ENCODE results near the gene PEAR1. TPM values are rescaled to one million over a fixed set of nuclear protein-coding genes. Genes with fewer than 3 reads are reported as not detected.
A peak's percentile ranks its signal among the peaks of the same experiment; 100 is the strongest.

The PEAR1 gene
- total RNA-seq, 4 donors from 2014 or later: 11.2 to 21.9 (median 14.4) TPM

- 30 to 40% methylated on average over 9 to 16 of the region's 24 CpGs for WGBS, 2 donors
- Histone ChIP-seq H3K36me3 (peaks cover 8 to 9% of the 10 kb centered on the region in 2 donors), H3K27ac (peak overlapping the region in 1 of 3 donors; percentile 9), H3K27me3 (no peaks in the 10 kb centered on the region), H3K4me3 (replicated peaks in 1 of 3) (no peak overlapping the region), H3K4me1 (peaks cover 15 to 32% of the 10 kb centered on the region in 2 donors), H3K9me3 (no peaks in the 10 kb centered on the region)
- no peak for TF ChIP-seq POLR2A (IDR thresholded peaks at IDR 0.05)
- peak in 2 of 6 experiments; percentile 3 to 29 for TF ChIP-seq CTCF (IDR thresholded peaks at IDR 0.05)
- intact Hi-C loops (cut with DNase I): no loop called here
- peak; percentile 97 to 98 for DNase-seq
Observed at GRCh38 chr1:156912861-156913808, 19.6 kb downstream of the PEAR1 start.

GRCh38 chr1:156913809-156914387 is 20.4 kb downstream of the PEAR1 start:
- peaks cover 8 to 9% of the 10 kb centered on the region in 2 donors for H3K36me3 ChIP-seq
- DNase-seq: no peak

GRCh38 chr1:156914440-156914856 is 20.9 kb downstream of the PEAR1 start:
- no peak for DNase-seq
- peaks cover 8 to 9% of the 10 kb centered on the region in 2 donors for H3K36me3 ChIP-seq
- intact Hi-C loops (cut with DNase I): no loop called here
- H3K4me1 ChIP-seq: peaks cover 15 to 32% of the 10 kb centered on the region in 2 donors
- TF ChIP-seq POLR2A (IDR thresholded peaks at IDR 0.05): no peak
- no peak for TF ChIP-seq CTCF (IDR thresholded peaks at IDR 0.05)
- H3K9me3 ChIP-seq: no peaks in the 10 kb centered on the region
- no peak overlapping the region for H3K4me3 ChIP-seq (replicated peaks in 1 of 3)
- 86 to 90% methylated on average over 9 of the region's 9 CpGs for WGBS, 2 donors
- no peak overlapping the region for H3K27ac ChIP-seq
- H3K27me3 ChIP-seq: no peaks in the 10 kb centered on the region

More at GRCh38 chr1:156913809-156914387, 20.4 kb downstream of the PEAR1 start:
- no peak overlapping the region for H3K27ac ChIP-seq
- no peak overlapping the region for H3K4me3 ChIP-seq (replicated peaks in 1 of 3)
- 91 to 92% methylated on average over 12 to 13 of the region's 13 CpGs for WGBS, 2 donors
- H3K9me3 ChIP-seq: no peaks in the 10 kb centered on the region
- TF ChIP-seq POLR2A (IDR thresholded peaks at IDR 0.05): no peak
- no peaks in the 10 kb centered on the region for H3K27me3 ChIP-seq
- intact Hi-C loops (cut with DNase I): no loop called here
- H3K4me1 ChIP-seq: peaks cover 15 to 32% of the 10 kb centered on the region in 2 donors

DNA sequence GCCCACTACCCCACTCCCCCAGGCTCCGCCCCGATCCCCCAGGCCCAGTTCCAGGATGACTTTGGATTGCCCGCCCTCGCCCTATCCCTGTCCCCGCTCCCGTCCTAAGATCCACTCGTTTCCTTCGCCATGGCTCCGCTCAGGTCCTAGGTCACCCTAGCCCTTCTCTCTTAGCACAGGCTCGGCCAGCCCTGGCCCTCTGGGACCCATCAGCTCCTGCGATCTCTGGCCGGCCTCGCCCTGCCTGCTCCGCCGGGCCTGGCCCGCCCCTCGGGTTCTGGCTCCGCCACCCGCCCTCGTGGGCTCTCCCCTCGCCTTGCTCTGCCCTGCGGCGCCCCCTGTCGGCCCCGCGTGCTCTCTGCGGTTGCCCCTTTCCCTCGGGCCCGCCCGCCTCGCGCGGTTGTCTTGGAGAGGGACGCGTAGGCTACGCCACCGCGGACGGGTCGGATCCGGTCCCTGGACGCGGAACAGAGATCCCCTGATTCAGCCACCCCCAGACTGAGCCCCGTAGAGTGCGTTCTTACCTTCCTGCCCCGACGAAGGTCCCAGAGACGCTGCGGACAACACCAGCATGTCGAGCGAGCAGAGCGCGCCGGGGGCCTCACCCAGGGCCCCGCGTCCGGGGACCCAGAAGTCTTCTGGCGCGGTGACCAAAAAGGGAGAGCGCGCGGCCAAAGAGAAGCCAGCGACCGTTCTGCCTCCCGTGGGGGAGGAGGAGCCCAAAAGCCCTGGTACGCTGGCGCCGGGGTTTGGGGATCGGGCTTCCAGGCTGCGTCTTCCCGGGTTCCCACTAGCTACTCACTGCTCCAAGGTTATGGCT is 26.9 kb downstream of the PEAR1 start, which contains the start of gene LRRC71:
Gene LRRC71, plus strand, starts transcription at position 400 of the 820 bp plus-strand sequence. Its CDS starts 172 bp downstream, at position 572.
- H3K9me3 ChIP-seq: no peaks in the 10 kb centered on the region
- intact Hi-C loops (cut with DNase I): loop anchor here (10.0 kb wide), 1 partner anchor 154 kb away; no protein-coding TSS in a partner anchor
- H3K36me3 ChIP-seq: no peaks in the 10 kb centered on the region
- peaks cover 16% of the 10 kb centered on the region for H3K27me3 ChIP-seq
- TF ChIP-seq CTCF (IDR thresholded peaks at IDR 0.05) (peak; percentile 70 to 97 (median 95)), POLR2A (IDR thresholded peaks at IDR 0.05) (no peak)
- H3K4me3 ChIP-seq (replicated peaks in 1 of 3): no peak within 1 kb of the TSS
- DNase-seq: peak; percentile 81 to 85
- H3K4me1 ChIP-seq: peaks cover 15 to 22% of the 10 kb centered on the region in 2 donors
- no peak within 1 kb of the TSS for H3K27ac ChIP-seq
- 10 to 11% methylated on average over 45 to 46 of the region's 71 CpGs for WGBS, 2 donors

DNA sequence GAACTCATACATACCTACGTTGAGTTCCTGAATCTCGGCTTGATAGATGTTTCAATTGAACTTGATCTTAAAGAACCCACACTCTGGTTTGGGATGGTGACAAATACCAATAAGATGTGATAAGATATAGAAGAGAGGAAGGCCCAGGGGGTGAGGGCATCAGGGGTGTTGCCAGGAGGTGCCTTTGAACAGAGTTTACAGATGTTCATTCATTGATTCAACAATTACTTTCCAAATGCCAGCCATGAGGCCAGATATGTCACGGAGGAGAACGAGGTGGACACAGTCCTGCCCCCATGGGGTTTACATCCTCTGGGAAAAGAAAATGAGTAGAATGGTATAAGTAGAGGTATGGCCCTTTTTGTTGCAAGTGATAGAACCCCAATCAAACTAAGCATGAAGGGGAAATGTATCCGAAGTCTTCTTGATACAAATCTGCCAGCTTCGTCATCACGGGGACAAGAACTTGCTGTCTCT is 27.6 kb downstream of the PEAR1 start:
- no peak overlapping the region for H3K4me3 ChIP-seq (replicated peaks in 1 of 3)
- H3K36me3 ChIP-seq: no peaks in the 10 kb centered on the region
- no peak for TF ChIP-seq POLR2A (IDR thresholded peaks at IDR 0.05)
- TF ChIP-seq CTCF (IDR thresholded peaks at IDR 0.05): no peak
- H3K27ac ChIP-seq: no peak overlapping the region
- H3K4me1 ChIP-seq: peaks cover 15 to 25% of the 10 kb centered on the region in 2 donors
- H3K27me3 ChIP-seq: peaks cover 16% of the 10 kb centered on the region
- no peaks in the 10 kb centered on the region for H3K9me3 ChIP-seq
- 66 to 67% methylated on average over 7 of the region's 7 CpGs for WGBS, 2 donors
- intact Hi-C loops (cut with DNase I): loop anchor here (10.0 kb wide), 1 partner anchor 154 kb away; no protein-coding TSS in a partner anchor
- DNase-seq: no peak

Measured in thyroid gland (tissue), 4 donors.